Frontal cortex (tissue), 4 donors: ENCODE data around the gene TEK. TPM values are rescaled to one million over a fixed set of nuclear protein-coding genes. Genes with fewer than 3 reads are reported as not detected.
"Not testable (repeated sequence)": the region's sequence is repeated elsewhere in the genome, so short reads cannot be mapped to it uniquely, and the experiment has no call there.

ENCODE experiments used
- DNase-seq, 2 donors: peaks; one replicate each; pipeline ENCODE4 v3.0.0; 2012; ENCODE audit warnings: low spot score in 2 of 2
- FAIRE-seq: peaks from 2 replicates; lab custom pipeline; 2012; peaks lifted over from hg19 to GRCh38; lab: Jason Lieb, UNC
- total RNA-seq: library from RNA; depleted of rRNA; stranded (reverse); fragments of >200 nt; gene quantifications from one replicate; pipeline ENCODE4 v1.2.3, GENCODE V29; 2014
- donor health status: control.
- donor health status: control.
- donor health status: control.

The TEK gene
- total RNA-seq, 1 donor from 2014 or later: 6.9 TPM

- no peak for DNase-seq
- FAIRE-seq: no peak
Measured at GRCh38 chr9:27205198-27205597, 96.2 kb downstream of the TEK start.

GRCh38 chr9:27206041-27206440 is 97.0 kb downstream of the TEK start:
- DNase-seq: no peak
- FAIRE-seq: no peak

GRCh38 chr9:27209034-27209433 is 100.0 kb downstream of the TEK start:
- FAIRE-seq: no peak
- DNase-seq: no peak

GRCh38 chr9:27210588-27210987 is 101.6 kb downstream of the TEK start:
- DNase-seq (no peak), FAIRE-seq (no peak)

GRCh38 chr9:27212191-27212590 is 103.2 kb downstream of the TEK start:
- DNase-seq (no peak), FAIRE-seq (no peak)

GRCh38 chr9:27212621-27213020 is 103.6 kb downstream of the TEK start:
- no peak for FAIRE-seq
- no peak for DNase-seq

GRCh38 chr9:27227192-27227591 is 118.2 kb downstream of the TEK start:
- no peak for DNase-seq
- no peak for FAIRE-seq

GRCh38 chr9:27239648-27240047 is 130.6 kb downstream of the TEK start:
- DNase-seq, FAIRE-seq: not testable (repeated sequence)

- DNase-seq (peak in 1 of 2 donors; percentile 5), FAIRE-seq (no peak)
Measured at GRCh38 chr9:27247756-27248155, 138.7 kb downstream of the TEK start.

- no peak for FAIRE-seq
- no peak for DNase-seq
Measured at GRCh38 chr9:27248702-27249101, 139.7 kb downstream of the TEK start.

- FAIRE-seq (no peak), DNase-seq (no peak)
Measured at GRCh38 chr9:27258662-27259061, 149.6 kb downstream of the TEK start.

- FAIRE-seq (no peak), DNase-seq (no peak)
Measured at GRCh38 chr9:27260789-27261516, 151.9 kb downstream of the TEK start.

- FAIRE-seq (no peak), DNase-seq (no peak)
Measured at GRCh38 chr9:27261517-27262211, 152.6 kb downstream of the TEK start.

- DNase-seq (no peak), FAIRE-seq (no peak)
Measured at GRCh38 chr9:27272103-27272502, 163.1 kb downstream of the TEK start.

GRCh38 chr9:27273186-27273585 is 164.2 kb downstream of the TEK start:
- no peak for FAIRE-seq
- DNase-seq: no peak

- FAIRE-seq: peak; percentile 8
- DNase-seq: peak; percentile 19 to 36
Measured at GRCh38 chr9:27276193-27277030, 167.4 kb downstream of the TEK start.

GRCh38 chr9:27278374-27278773 is 169.3 kb downstream of the TEK start:
- no peak for FAIRE-seq
- no peak for DNase-seq

GRCh38 chr9:27279611-27280010 is 170.6 kb downstream of the TEK start:
- FAIRE-seq (no peak), DNase-seq (no peak)
